Transverse colon (tissue), 4 donors: Measurements from ENCODE around the gene FOXC2. TPM values are rescaled to one million over a fixed set of nuclear protein-coding genes. Genes with fewer than 3 reads are reported as not detected.

ENCODE experiments used
- DNase-seq: peaks from one replicate; pipeline ENCODE4 v3.0.0-alpha.2; 2019
- H3K27ac ChIP-seq, 4 donors: fragments of 200-600 bp; sonication (generic); 2 replicates each; pipeline ENCODE4 v1.5.1; 2016 to 2018; ENCODE audit warnings: inconsistent platforms in 4 of 4
- H3K27me3 ChIP-seq: fragments of 200-600 bp; sonication (generic); 2 replicates; pipeline ENCODE4 v1.5.1; 2017; ENCODE audit warnings: inconsistent platforms
- H3K36me3 ChIP-seq, 4 donors: fragments of 200-600 bp; sonication (generic); 2 replicates each; pipeline ENCODE4 v1.5.1; 2017 to 2019; ENCODE audit warnings: inconsistent platforms in 4 of 4
- H3K4me1 ChIP-seq, 4 donors: fragments of 200-600 bp; sonication (generic); 2 replicates each; pipeline ENCODE4 v1.5.1; 2017 to 2020; ENCODE audit warnings: inconsistent platforms in 4 of 4
- H3K4me3 ChIP-seq, 4 donors: fragments of 200-600 bp; sonication (generic); 1 replicate in 1 of 4; 2 replicates in 3 of 4; pipeline versions ENCODE4 v1.5.1 to v1.6.1; 2017 to 2019; ENCODE audit warnings: inconsistent platforms in 4 of 4
- H3K9me3 ChIP-seq, 2 donors: fragments of 200-600 bp; sonication (generic); 2 replicates each; pipeline ENCODE4 v1.5.1; 2017 to 2019; ENCODE audit warnings: inconsistent platforms in 2 of 2
- EP300 ChIP-seq: sonication (generic); formaldehyde crosslinking; IDR thresholded peaks from one replicate; pipeline ENCODE4 v1.6.1; 2017; ENCODE audit warnings: antibody characterized with exemption, low read depth
- POLR2A ChIP-seq: fragments of 450-650 bp; IDR thresholded peaks from one replicate; pipeline ENCODE4 v1.6.1; 2016; ENCODE audit warnings: antibody characterized with exemption, mild to moderate bottlenecking, moderate library complexity
- POLR2AphosphoS5 ChIP-seq, 3 donors: sonication (generic); formaldehyde crosslinking; IDR thresholded peaks; one replicate each; pipeline ENCODE4 v1.6.1; 2016; ENCODE audit warnings: antibody characterized with exemption in 3 of 3
- WGBS, 2 donors: methylation state at CpG; one replicate each; pipeline ENCODE4 v1.1.5; 2018; ENCODE audit warnings: low coverage in 1 of 2; 5-methylcytosine and 5-hydroxymethylcytosine counted together
- in situ Hi-C, 4 donors: fragments of 200-750 bp; cut with MboI; loops; one replicate each; pipeline versions ENCODE4 v1.15.0 to v1.15.1; 2017; ENCODE audit warnings: low sequenced_read_pairs in 3 of 4, low pct_ligation_motif_present in 1 of 4, low pct_unique_long_range_greater_than_20kb in 1 of 4
- intact Hi-C: fragments of 100-400 bp; cut with DNase I; formaldehyde crosslinking; loops from one replicate; pipeline ENCODE4 v1.15.1; 2023; ENCODE audit warnings: low total_unique reads
- total RNA-seq, 4 donors: library from RNA; depleted of rRNA; stranded (reverse); fragments of >200 nt; gene quantifications; one replicate each; pipeline ENCODE4 v1.1.0, GENCODE V29; 2016
- TF ChIP-seq, protein P1 (sequence below), 5 experiments: fragments of 200-600 bp in 3 of 5; fragments of 450-650 bp in 2 of 5; sonication (generic) in 3 of 5; IDR thresholded peaks; 1 replicate in 2 of 5; 2 replicates in 3 of 5; pipeline ENCODE4 v1.5.1; 2016 to 2017; ENCODE audit warnings: antibody characterized with exemption in 5 of 5, inconsistent platforms in 3 of 5, mild to moderate bottlenecking in 2 of 5, moderate library complexity in 1 of 5

FOXC2 gene
- total RNA-seq, 4 donors from 2014 or later = 0.27 TPM; not detected in 3

DNA sequence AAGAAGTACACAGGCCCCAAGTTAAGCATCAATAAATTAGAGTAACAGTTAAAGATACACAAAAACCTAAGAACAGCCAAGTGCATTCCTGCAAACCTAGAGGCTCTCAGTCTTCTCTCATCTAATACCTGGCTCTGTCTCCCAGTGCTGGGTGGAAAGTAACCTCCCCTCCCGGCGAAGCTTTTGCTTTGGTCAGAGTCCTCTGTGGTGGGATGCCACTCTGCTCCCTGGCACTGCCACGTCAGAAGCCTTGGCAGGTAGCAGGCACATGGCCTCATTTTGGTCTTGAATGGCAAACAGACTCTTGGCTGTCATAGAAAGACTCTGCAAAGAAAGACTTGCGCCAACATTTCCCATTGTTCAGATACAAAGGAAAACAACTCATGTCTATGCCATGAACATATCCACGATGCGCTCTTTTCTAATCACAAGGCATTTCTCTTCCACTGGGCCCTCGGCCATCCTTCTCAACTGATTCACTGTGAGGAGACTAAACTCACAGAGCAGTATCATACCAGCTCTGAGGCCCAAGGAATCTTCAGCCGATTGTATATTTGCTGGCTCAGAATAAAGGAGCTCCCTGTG, 32.8 kb upstream of the FOXC2 start:
- Histone ChIP-seq H3K9me3 (no peaks in the 10 kb centered on the region), H3K4me3 (no peak overlapping the region), H3K27ac (no peak overlapping the region), H3K27me3 (no peaks in the 10 kb centered on the region), H3K4me1 (peaks cover 0 to 9% (median 1%) of the 10 kb centered on the region in 4 donors), H3K36me3 (peaks cover 0 to 14% (median 0%) of the 10 kb centered on the region in 4 donors)
- no peak for DNase-seq
- TF ChIP-seq EP300 (no peak), POLR2AphosphoS5 (IDR thresholded peaks at IDR 0.05) (no peak), POLR2A (no peak)
- TF ChIP-seq, protein P1, sequence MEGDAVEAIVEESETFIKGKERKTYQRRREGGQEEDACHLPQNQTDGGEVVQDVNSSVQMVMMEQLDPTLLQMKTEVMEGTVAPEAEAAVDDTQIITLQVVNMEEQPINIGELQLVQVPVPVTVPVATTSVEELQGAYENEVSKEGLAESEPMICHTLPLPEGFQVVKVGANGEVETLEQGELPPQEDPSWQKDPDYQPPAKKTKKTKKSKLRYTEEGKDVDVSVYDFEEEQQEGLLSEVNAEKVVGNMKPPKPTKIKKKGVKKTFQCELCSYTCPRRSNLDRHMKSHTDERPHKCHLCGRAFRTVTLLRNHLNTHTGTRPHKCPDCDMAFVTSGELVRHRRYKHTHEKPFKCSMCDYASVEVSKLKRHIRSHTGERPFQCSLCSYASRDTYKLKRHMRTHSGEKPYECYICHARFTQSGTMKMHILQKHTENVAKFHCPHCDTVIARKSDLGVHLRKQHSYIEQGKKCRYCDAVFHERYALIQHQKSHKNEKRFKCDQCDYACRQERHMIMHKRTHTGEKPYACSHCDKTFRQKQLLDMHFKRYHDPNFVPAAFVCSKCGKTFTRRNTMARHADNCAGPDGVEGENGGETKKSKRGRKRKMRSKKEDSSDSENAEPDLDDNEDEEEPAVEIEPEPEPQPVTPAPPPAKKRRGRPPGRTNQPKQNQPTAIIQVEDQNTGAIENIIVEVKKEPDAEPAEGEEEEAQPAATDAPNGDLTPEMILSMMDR (IDR thresholded peaks at IDR 0.05) = no peak
- WGBS, 2 donors = 92 to 100% methylated on average over 3 to 8 of the region's 8 CpGs
- in situ Hi-C loops = no loop called here
- intact Hi-C loops = no loop called here

DNA sequence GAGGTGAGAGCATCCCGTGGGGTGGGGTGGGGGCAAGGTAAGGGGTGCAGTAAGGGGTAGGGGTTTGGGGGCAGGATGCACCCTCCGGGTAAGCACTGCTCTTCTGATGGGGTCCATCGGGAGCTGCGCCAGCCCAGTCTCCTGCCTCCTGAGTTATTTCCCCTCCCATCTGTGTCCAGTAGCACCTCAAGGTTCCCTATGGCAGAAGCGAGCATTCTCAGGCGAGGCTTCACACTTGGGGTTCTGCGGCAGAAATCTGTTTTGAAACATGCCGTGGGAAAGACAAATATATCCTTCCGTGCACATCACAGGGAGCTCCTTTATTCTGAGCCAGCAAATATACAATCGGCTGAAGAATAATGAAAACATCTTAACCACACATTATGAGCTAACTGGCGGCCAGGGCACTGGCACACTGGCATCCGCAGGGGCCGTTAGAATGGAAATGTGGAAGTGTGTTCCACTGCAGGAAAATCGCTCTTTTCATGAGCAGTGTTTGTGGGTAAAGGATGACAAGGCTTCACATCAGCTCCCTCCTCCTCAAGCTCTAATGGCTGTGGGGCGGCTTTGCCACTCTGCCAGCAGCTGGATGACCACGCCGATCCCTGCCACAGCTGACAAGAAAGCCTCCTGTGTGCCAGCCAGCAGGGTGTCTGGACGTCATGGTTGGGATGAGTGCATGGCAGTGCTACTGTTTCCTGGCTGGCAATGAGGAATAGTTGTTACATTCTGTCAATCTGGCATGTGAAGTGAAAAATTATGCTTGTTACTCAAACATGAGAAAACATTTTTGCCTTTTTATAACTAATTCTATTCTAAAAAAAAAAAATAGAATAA, 31.6 kb upstream of the FOXC2 start:
- H3K36me3 ChIP-seq = peaks cover 0 to 21% (median 3%) of the 10 kb centered on the region in 4 donors
- H3K27ac ChIP-seq = no peak overlapping the region
- intact Hi-C loops (no loop called here), in situ Hi-C loops (no loop called here)
- H3K9me3 ChIP-seq = no peaks in the 10 kb centered on the region
- TF ChIP-seq EP300 (no peak), POLR2A (no peak), POLR2AphosphoS5 (IDR thresholded peaks at IDR 0.05) (no peak)
- TF ChIP-seq, protein P1 (IDR thresholded peaks at IDR 0.05) = no peak
- H3K27me3 ChIP-seq = no peaks in the 10 kb centered on the region
- peaks cover 0 to 9% (median 1%) of the 10 kb centered on the region in 4 donors for H3K4me1 ChIP-seq
- no peak overlapping the region for H3K4me3 ChIP-seq
- WGBS, 2 donors = 86 to 92% methylated on average over 2 to 18 of the region's 18 CpGs
- DNase-seq = no peak

DNA sequence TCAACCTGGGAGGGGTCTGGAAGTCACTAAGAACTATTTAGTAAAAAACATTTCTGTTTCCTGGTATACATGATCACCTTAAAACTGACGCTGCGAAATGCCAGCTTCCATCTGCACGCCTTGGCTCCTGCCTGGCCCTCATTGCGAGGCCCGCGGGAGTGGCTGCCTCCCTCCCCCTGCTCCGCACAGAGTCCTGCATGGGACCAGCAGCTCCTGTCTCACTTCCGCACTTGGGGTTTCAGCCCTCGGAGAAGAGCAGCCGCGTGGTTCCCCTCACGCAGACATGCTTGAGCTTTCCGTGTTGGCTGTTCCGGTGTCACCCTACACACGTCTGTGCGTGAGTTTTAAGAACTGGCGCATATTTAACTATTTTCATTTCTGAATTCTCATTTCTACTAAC, 30.0 kb upstream of the FOXC2 start:
- no peaks in the 10 kb centered on the region for H3K27me3 ChIP-seq
- no peak for DNase-seq
- H3K36me3 ChIP-seq = peaks cover 0 to 37% (median 9%) of the 10 kb centered on the region in 4 donors
- no peak overlapping the region for H3K4me3 ChIP-seq
- no peaks in the 10 kb centered on the region for H3K9me3 ChIP-seq
- 97 to 98% methylated on average over 15 to 17 of the region's 17 CpGs for WGBS, 2 donors
- in situ Hi-C loops (no loop called here), intact Hi-C loops (no loop called here)
- no peaks in the 10 kb centered on the region for H3K4me1 ChIP-seq
- TF ChIP-seq POLR2AphosphoS5 (IDR thresholded peaks at IDR 0.05) = no peak
- TF ChIP-seq, protein P1 (IDR thresholded peaks at IDR 0.05) = no peak
- TF ChIP-seq EP300 = no peak
- no peak for TF ChIP-seq POLR2A
- no peak overlapping the region for H3K27ac ChIP-seq

DNA sequence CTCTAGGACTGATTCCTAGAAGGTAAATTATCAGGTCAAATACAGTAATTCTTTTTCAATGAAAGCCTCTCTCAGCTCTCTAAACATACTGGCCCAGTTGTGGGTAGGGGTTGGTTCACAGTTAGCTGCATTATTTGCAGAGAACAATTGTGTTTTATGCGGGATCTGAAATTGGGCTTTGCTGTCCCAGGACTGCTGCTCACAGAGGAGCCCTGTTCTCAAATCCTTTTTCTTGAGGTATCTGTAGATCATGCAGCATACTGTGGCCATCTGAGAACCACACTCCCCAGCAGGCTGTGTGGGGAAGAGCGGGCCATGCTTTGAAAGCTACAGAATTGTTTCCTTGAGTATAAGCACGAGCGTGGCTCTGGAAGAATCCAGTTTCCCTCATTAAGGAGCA, 29.1 kb upstream of the FOXC2 start:
- H3K4me1 ChIP-seq = no peaks in the 10 kb centered on the region
- peaks cover 0 to 39% (median 10%) of the 10 kb centered on the region in 4 donors for H3K36me3 ChIP-seq
- TF ChIP-seq POLR2A (no peak), EP300 (no peak), POLR2AphosphoS5 (IDR thresholded peaks at IDR 0.05) (no peak)
- TF ChIP-seq, protein P1 (IDR thresholded peaks at IDR 0.05) = no peak
- DNase-seq = no peak
- in situ Hi-C loops (no loop called here), intact Hi-C loops (no loop called here)
- H3K27ac ChIP-seq = no peak overlapping the region
- no peak overlapping the region for H3K4me3 ChIP-seq
- H3K27me3 ChIP-seq = no peaks in the 10 kb centered on the region
- H3K9me3 ChIP-seq = no peaks in the 10 kb centered on the region
- 93% methylated on average over 4 of the region's 4 CpGs; no CpG with 5 or more reads in 1 of the 2 donors for WGBS, 2 donors
